Measurements from ENCODE around the gene ALG1.
"Not testable (repeated sequence)": the region's sequence is repeated elsewhere in the genome, so short reads cannot be mapped to it uniquely, and the experiment has no call there.

Gene ALG1

DNA sequence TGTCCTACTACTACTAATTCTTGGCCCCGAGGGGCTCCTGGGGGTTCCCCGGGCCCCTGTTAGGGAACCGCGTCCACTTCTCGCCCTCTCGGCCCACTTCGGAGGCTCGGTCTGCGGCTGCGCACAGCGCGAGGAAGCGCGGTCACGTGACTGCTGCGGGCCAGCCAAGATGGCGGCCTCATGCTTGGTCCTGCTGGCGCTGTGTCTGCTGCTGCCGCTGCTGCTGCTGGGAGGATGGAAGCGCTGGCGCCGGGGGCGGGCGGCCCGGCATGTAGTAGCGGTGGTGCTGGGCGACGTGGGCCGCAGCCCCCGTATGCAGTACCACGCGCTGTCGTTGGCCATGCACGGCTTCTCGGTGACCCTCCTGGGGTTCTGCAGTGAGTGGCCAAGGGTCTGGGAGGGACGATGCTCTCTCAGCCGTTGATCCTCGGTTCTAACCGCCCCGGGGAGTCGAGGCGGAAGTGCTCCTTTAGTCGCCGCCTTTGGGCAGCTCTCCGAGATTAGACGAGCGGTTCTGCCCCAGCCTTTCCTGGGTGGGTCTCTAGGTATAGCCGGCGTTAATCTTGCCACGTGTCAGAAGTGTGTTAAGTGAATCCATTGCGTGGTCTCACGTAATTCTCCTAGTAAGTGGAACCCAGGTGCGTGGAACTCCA is at the start of gene ALG1:
Gene ALG1, plus strand, starts transcription at position 163 of the 653 bp plus-strand sequence. Its CDS starts 7 bp downstream, at position 170.
- peak; percentile 87 for DNase-seq

GRCh38 chr16:5022521-5022920 is 49.1 kb upstream of the ALG1 start:
- no peak for DNase-seq

- no peak for DNase-seq
Observed at GRCh38 chr16:5024632-5025031, 47.0 kb upstream of the ALG1 start.

DNA sequence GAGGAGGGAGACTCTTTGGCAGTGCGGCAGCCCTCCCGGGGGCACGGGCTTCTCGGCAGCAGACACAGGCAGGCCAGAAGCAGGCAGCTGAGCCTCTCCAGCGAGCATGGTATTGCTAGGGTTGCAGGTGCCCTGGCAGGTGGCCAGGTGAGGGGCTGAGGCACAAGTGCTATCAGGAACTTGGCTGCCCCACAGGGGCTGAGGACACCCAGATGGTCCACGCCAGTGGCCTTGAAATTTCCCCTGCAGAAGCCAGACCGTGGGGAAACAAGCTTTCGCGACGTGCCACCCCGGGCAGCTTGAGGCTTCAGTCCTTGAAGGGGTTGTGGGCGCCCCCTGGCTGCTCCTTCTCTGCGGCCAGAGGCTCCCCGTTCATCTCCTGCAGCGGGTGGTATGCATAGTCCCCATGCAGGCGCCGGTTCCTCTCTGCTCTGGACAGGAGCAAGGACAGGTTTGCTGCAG is 46.4 kb upstream of the ALG1 start:
- no peak for DNase-seq

- no peak for DNase-seq
Observed at GRCh38 chr16:5026664-5027063, 45.0 kb upstream of the ALG1 start.

- no peak for DNase-seq
Observed at GRCh38 chr16:5027086-5027485, 44.6 kb upstream of the ALG1 start.

DNA sequence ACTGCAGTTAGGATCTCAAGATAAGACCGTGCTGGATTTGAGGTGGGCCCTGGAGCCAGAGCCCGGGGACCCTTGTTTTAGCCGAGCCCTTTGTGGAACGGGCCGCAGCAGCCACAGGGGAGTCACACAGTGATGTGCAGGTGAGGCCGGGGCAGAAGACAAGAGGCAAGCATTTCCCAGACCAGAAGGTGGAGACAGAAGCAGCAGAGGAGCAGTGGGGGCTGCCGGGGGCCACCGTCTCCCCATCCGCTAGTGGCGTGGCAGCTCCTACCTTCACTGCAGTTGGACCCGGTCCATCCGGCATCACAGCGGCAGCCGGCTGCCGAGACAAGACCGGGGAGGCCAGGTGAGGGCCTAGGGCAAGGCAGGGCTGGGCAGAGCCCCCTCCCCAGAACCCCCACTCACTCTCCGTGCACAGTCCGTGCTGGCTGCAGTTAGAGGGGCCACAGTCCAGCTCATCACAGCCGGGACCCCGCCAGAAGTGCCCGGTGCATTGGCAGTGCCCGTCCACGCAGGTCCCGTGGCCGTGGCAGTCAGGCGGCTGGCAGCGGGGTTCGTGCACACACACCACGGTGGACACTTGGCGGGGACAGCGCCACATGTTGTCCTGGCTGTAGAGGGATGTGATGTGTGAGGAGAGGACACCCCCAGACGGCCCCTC is 43.9 kb upstream of the ALG1 start:
- no peak for DNase-seq

- DNase-seq = no peak
Observed at GRCh38 chr16:5028950-5029475, 42.6 kb upstream of the ALG1 start.

DNA sequence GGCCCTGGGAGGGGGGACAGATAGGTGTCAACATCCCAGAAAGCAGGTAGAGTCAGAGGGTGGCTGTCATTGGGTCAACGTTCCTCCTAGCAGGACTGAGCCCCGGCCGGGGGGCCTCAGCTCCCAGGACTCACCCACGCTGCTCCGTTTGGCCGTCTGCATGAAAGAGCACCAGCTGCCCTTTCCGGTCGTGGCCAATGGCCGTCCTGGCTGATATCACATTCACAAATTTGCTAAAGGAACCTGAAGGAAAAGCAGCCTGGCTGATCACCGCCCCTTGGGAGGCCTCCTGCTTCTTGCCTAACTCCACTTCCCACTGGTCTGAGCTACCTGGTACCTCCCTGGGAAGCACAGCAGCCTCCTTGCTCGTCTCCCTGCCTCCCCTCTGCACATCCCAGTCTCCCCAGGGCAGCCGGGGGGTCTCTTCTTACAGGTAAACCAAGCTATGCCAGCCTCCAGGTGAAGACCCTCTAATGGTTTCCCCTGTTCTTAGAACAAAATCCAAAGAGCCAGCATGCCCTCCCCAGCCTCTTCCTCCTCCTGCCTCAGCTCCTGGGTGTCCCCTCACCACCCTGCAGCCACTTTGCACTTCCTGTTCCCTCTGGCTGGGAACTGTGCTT is 41.3 kb upstream of the ALG1 start:
- DNase-seq = no peak

DNA sequence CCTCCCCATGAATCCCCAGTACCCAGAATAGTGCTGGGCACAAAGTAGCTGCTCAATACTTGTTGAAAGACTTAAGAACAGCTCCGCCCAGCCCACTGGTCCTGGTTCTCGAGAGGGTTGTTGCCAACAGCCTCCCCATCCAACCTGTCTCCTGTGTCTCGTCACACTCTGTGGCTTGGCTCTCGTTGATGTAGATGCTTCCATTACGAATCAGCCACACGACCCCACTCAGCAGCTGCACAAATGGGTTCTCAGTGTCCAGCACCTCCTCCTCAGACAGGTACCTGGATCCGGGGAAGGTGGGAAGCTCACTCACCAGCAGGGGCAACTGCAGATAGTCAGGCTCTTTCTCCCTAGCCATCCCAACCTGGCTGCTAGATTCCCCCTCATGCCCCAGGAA is 40.0 kb upstream of the ALG1 start:
- no peak for DNase-seq

GRCh38 chr16:5032748-5033167 is 38.9 kb upstream of the ALG1 start:
- no peak for DNase-seq

DNA sequence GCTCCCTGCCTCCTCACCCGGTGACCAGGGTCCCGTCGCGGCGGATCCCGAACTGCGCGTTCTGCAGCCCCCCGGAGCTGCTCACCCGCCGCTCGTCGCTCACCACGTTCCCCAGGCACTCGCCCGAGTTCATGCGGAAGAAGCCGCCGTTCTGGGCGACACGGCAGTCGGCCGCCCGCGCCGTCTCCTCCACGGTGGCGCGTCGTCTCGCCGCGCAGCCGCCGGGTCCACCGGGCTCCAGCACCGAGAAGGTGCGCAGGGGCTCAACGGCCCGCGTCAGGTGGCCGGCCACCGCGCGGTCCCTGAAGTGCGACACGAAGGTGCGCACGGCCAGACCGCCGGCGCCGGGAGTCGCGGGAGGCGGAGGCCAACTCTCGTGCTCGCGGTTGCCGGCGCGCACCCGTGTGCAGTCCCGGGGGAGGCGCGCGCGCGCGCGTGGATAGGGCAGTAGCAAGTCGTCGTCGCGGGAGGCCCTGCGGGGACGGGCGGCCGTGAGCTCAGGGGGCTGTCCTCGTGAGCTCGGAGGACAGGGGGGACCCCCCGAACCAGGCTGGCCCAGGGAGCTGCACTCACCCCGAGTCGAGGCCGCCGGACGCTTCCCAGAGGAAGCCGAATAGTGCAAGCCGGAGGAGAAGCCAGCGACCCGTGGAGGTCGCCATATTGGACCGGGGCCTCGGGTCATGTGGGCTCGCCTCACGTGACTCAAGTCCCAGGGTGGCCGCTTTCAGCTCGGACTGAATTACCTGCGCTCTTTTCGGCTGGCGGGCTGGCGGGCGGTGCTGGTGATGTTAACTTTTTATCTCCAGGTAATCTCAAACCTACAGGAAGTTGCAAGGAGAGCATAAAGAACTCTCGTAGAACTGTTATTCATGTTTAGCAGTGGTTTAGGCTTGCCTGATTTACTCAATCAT is 38.1 kb upstream of the ALG1 start, which contains the start of gene NAGPA:
Gene NAGPA, minus strand, starts transcription at position 680 of the 911 bp plus-strand sequence. Its CDS starts 21 bp downstream, at position 659.
- DNase-seq = peak; percentile 78

DNA sequence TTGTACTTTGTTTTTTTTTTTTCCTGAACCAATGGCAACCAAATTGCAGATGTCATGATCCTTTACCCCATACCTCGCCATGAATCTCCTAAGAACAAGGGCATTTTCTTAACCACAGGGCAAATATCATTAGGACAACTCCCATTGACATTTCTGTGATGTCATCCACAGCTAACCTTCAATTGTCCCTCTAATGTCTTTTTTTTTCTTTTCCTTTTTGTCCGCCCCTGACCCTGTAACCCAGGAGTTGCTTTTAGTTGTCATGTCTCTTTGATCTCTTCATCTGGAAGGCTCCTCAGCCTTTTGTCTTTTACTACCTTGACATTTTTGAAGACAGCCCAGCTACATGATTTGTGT is 37.5 kb upstream of the ALG1 start:
- no peak for DNase-seq

GRCh38 chr16:5035909-5036227 is 35.8 kb upstream of the ALG1 start:
- DNase-seq = no peak

DNA sequence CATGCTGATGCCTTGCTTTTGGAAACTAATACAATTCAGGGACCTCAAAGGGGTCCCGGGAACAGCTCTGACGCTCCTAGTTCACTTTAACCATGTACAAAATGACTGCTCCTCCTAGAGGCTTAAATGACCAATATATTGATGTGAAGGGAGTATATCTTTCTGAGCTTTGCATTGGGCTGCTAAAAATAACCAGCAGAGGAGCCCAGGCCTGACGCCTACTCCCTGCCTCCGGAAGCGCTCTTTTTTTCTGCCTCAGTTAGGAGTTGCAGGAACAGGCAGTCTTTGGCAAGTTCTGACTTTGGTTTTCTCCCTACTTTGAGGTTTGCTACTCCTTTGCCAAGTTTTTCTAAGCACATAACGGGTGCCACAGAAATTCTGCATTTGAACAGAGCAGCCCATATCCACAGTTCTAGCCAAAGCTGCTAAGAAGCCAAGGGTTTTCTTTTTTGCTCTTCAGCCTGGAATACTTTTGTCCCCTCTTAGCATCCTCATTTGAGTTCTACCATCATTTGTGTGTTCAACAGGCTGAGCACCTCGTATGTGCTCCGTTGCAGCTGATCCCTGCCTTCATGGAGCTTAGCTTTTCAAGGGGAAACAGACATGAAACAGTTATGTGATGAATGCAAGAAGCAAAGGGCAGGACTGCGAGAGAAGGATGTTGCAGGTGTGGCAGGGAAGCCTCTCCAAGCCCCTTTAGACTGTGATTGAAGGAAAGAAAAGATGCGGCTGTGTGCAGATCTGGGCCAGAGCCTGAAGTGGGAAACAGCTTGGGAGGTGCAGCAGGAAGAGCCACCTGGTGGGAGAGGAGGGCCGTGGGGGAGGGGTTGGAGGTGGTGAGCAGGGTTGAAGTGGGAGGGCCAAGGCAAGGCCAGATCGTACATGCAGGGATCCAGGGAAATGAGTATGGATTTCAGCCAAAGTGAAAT is 35.2 kb upstream of the ALG1 start:
- DNase-seq = no peak

DNA sequence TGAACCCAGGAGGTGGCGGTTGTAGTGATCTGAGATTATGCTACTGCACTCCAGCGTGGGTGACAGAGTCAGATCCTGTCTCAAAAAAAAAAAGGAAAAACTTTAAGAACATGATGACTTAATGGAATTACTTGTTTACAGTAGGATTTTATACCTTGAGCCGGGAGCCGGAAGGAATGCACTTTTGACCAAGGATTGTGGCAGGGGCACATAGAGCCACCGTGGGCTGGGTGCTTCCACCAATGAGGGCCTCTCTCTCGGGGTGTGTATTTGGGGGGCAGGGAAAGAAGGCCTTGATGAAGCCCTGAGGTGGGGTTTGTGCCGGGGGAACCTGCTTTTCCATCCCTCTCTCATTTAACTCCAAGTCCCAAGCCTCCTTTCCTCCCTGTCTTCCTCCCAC is 31.2 kb upstream of the ALG1 start:
- DNase-seq = no peak

DNA sequence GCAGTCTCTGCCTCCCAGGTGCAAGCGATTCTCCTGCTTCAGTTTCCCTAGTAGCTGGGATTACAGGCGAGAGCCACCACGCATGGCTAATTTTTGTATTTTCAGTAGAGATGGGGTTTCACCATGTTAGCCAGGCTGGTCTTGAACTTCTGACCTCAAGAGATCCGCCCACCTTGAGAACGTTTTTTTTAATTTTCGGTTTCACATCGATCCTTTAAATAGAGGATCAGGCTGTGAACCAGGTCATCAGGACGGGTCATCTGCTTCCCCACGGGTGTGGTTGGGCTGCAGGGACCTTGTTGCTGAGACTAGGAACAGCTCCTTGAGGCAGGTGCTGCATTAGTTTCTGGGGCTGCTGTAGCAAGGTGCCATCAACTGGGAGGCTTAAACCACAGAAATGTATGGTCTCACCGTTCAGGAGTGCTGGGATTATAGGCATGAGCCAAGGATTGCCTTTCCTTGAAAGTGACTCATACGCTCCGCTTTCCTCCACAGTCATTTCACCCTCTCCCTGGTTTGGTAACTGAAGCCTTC is 30.0 kb upstream of the ALG1 start:
- no peak for DNase-seq

GRCh38 chr16:5042574-5043171 is 29.0 kb upstream of the ALG1 start:
- no peak for DNase-seq

- no peak for DNase-seq
Observed at GRCh38 chr16:5044011-5044540, 27.6 kb upstream of the ALG1 start.

DNA sequence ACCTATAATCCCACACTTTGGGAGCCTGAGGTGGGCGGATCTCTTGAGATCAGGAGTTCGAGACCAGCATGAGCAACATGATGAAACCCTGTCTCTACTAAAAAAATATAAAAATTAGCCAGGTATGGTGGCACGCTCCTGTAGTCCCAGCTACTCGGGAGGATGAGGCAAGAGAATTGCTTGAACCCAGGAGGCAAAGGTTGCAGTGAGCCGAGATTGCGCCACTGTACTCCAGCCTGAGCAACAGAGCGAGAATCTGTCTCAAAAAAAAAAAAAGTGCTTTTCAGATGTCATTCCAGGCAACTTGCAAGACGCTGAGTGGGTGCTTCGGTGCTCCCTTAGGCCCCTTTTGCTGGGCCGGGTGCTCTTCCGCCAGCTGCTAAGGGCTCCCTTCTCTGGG is 27.1 kb upstream of the ALG1 start:
- not testable (repeated sequence) for DNase-seq

All from activated effector memory CD4-positive, alpha-beta T cell treated with Interleukin-2 at 50 U/mL for 16 hours (primary cell).